ENCODE measurements around the gene CPT1B.
"Not testable (repeated sequence)": the region's sequence is repeated elsewhere in the genome, so short reads cannot be mapped to it uniquely, and the experiment has no call there.

The CPT1B gene

DNA sequence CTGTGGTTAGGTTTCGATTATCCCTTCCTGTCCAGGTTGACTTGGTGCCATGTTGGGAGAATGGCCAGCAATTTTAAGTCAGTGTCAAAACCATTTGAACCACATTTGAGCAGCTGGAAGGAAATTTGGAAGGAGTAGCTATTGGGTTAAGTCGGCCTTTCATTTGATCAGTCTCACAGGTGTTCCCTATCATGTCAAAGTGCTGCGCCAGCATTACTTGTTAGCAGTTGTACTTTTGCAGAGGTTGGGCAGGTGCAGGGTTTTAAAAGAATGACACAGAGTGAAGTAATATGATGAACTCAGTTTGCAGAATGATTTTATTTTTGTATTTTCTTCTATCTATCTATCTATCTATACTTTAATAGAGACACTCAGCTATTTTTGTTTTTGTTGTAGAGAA is 42.0 kb downstream of the CPT1B start:
- TF ChIP-seq, protein P1, sequence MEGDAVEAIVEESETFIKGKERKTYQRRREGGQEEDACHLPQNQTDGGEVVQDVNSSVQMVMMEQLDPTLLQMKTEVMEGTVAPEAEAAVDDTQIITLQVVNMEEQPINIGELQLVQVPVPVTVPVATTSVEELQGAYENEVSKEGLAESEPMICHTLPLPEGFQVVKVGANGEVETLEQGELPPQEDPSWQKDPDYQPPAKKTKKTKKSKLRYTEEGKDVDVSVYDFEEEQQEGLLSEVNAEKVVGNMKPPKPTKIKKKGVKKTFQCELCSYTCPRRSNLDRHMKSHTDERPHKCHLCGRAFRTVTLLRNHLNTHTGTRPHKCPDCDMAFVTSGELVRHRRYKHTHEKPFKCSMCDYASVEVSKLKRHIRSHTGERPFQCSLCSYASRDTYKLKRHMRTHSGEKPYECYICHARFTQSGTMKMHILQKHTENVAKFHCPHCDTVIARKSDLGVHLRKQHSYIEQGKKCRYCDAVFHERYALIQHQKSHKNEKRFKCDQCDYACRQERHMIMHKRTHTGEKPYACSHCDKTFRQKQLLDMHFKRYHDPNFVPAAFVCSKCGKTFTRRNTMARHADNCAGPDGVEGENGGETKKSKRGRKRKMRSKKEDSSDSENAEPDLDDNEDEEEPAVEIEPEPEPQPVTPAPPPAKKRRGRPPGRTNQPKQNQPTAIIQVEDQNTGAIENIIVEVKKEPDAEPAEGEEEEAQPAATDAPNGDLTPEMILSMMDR (IDR thresholded peaks at IDR 0.05; ENCODE audit: low read depth, low read length): no peak
- DNase-seq (ENCODE audit: extremely low read depth, low read depth): no peak

DNA sequence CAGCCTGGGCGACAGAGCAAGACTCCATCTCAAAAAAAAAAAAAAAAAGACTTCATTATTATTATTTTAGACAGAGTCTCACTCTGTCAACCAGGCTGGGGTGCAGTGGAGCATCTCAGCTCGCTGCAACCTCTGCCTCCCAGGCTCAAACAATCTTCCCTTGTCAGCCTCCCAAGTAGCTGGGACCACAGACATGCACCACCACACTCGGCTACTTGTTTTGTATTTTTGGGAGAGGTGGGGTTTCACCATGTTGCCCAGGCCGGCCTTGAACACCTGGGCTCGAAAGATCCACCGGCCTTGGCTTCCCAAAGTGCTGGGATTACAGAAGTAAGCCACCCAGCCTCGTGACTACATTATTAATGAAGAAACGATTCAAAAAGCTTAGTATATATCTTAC is 43.1 kb downstream of the CPT1B start:
- DNase-seq (ENCODE audit: extremely low read depth, low read depth): no peak
- TF ChIP-seq, protein P1 (IDR thresholded peaks at IDR 0.05; ENCODE audit: low read depth, low read length): no peak

GRCh38 chr22:50533856-50534711 is 44.1 kb downstream of the CPT1B start:
- not testable (repeated sequence) for DNase-seq (ENCODE audit: extremely low read depth, low read depth)

DNA sequence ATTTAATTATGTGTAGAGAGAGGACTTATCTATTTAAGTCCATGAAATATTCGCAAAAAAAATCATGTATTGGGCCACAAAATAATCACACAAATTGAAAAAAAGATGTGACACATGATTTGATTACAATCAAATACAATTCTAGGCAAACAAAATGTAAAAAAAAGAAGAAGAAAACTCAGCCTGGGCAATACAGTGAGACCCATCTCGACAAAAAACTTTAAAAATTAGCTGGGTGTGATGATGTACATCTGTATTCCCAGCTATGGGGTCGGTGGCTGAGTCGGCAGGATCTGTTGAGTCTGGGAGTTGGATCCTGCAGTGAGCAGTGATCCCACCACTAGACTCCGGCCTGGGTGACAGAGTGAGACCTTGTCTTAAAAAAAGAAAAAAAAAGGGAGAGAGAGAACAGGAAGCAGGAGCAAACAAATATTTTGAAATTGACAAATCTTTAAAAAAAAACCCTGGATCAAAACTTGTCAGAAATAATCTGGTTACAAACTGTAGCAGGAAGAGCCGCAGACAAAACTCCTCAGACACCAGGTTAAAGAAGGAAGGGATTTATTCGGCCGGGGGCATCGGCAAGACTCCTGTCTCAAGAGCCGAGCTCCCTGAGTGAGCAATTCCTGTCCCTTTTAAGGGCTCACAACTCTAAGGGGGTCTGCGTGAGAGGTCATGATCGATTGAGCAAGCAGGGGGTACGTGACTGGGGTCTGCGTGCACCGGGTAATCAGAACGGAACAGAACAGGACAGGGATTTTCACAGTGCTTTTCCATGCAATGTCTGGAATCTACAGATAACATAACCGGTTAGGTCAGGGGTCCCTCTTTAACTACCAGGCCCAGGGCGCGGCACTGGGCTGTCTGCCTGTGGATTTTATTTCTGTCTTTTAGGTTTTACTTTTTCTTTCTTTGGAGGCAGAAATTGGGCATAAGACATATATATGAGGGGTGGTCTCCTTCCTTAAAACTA is 45.1 kb downstream of the CPT1B start:
- no peak for DNase-seq (ENCODE audit: extremely low read depth, low read depth)
- TF ChIP-seq, protein P1 (IDR thresholded peaks at IDR 0.05; ENCODE audit: low read depth, low read length): no peak

GRCh38 chr22:50531962-50532674 is 46.1 kb downstream of the CPT1B start:
- DNase-seq (ENCODE audit: extremely low read depth, low read depth): no peak
- TF ChIP-seq, protein P1 (IDR thresholded peaks at IDR 0.05; ENCODE audit: low read depth, low read length): no peak

- DNase-seq (ENCODE audit: extremely low read depth, low read depth): no peak
- TF ChIP-seq, protein P1 (IDR thresholded peaks at IDR 0.05; ENCODE audit: low read depth, low read length): no peak
Observed at GRCh38 chr22:50531546-50531961, 46.7 kb downstream of the CPT1B start.

- DNase-seq (ENCODE audit: extremely low read depth, low read depth): no peak
- TF ChIP-seq, protein P1 (IDR thresholded peaks at IDR 0.05; ENCODE audit: low read depth, low read length): no peak
Observed at GRCh38 chr22:50530877-50531545, 47.2 kb downstream of the CPT1B start.

All from AG09319 (cell line).